Hematopoietic multipotent progenitor cell (in vitro differentiated cells): Measurements from ENCODE around the gene RHOG. TPM values are rescaled to one million over a fixed set of nuclear protein-coding genes. Genes with fewer than 3 reads are reported as not detected.

ENCODE experiments used
- DNase-seq, 3 donors: peaks; one replicate each; pipeline ENCODE4 v3.0.0-alpha.2; 2011 to 2015; ENCODE audit warnings: low read depth in 2 of 3, low spot score in 2 of 3
- small RNA-seq: library from RNA; depleted of rRNA; stranded (forward); fragments of <200 nt; gene quantifications from one replicate; pipeline ENCODE3, GENCODE V24; 2012
- total RNA-seq: library from RNA; depleted of rRNA; stranded (reverse); fragments of >200 nt; gene quantifications from one replicate; pipeline ENCODE4 v1.2.3, GENCODE V29; 2012

RHOG gene
- total RNA-seq, 1 donor = 163 TPM

DNA sequence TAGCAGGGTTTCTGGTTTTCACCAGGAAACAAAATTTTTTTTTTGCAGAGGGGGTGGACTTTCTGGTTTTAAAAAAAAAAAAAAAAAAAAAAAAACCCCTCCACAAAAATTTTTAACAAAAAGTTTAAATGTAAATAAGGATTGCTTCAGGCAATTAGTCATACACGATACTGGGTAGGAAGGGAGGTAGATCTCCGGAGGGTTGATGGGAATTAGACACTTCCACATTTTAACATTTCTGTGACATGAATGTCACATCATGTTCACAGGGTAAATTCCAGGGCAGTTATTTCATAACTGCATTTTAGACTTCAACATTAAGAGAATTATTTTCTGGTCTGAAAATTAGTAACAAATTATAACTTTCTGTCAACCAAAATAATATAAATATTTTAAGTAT is 59.3 kb downstream of the RHOG start:
- DNase-seq = peak in 2 of 3 donors; percentile 52 to 53

Small RNA genes within 50 kb of the gene (small RNA-seq; reads per million reads assigned to genes)
- gene RNU7-50P = not detected

Other genes with a start within 250 kb of the RHOG start
- gene ART5, start 199.0 kb downstream of the RHOG start, total RNA-seq = under 0.01 TPM
- not detected for gene ART1, start 195.8 kb downstream of the RHOG start, total RNA-seq
- gene CHRNA10, start 169.6 kb downstream of the RHOG start, total RNA-seq = 2.2 TPM
- 219 TPM for gene NUP98, start 43.4 kb downstream of the RHOG start, total RNA-seq
- 31.0 TPM for gene PGAP2, start 32.4 kb downstream of the RHOG start, total RNA-seq
- gene STIM1, start 14.7 kb upstream of the RHOG start, total RNA-seq = 80.2 TPM